A673 (cell line): ENCODE data around the gene DPPA4. TPM values are rescaled to one million over a fixed set of nuclear protein-coding genes. Genes with fewer than 3 reads are reported as not detected.

ENCODE experiments used
- BruUV-seq: library from RNA; stranded (reverse); fragments of 400-500 nt; replicated peaks from 2 replicates; lab custom pipeline; 2021; lab: Mats Ljungman, UMichigan
- CTCF ChIA-PET: fragments of 300-600 bp; sonication (Branson Sonifier 250); formaldehyde crosslinking; loops from one replicate; lab custom pipeline; 2022; ENCODE audit warnings: antibody characterized with exemption; lab: Charles Lee
- POLR2A ChIA-PET: fragments of 300-600 bp; sonication (Branson Sonifier 250); formaldehyde crosslinking; loops from one replicate; lab custom pipeline; 2022; ENCODE audit warnings: antibody characterized with exemption; ENCODE audit not compliant: low non-redundant PET; lab: Charles Lee
- DNase-seq: peaks from one replicate; pipeline ENCODE4 v3.0.0-alpha.2; 2015; ENCODE audit warnings: low spot score
- H3K27ac ChIP-seq: fragments of 200-600 bp; sonication (generic); 2 replicates; pipeline ENCODE4 v1.5.1; 2016; ENCODE audit warnings: mixed run types, low read depth, mild to moderate bottlenecking, mixed read lengths, antibody characterized with exemption, low read length; ENCODE audit not compliant: poor library complexity, severe bottlenecking
- H3K27me3 ChIP-seq: fragments of 200-600 bp; sonication (generic); replicated peaks from 2 replicates; pipeline ENCODE4 v1.6.1; 2017; ENCODE audit warnings: mixed run types, low read depth, mild to moderate bottlenecking, mixed read lengths, antibody characterized with exemption, low read length; ENCODE audit not compliant: insufficient read depth, poor library complexity
- H3K36me3 ChIP-seq: fragments of 200-600 bp; sonication (generic); 2 replicates; pipeline ENCODE4 v1.6.1; 2016; ENCODE audit warnings: mixed run types, mild to moderate bottlenecking, mixed read lengths, antibody characterized with exemption, low read length; ENCODE audit not compliant: insufficient read depth, poor library complexity, severe bottlenecking
- H3K4me1 ChIP-seq: fragments of 200-600 bp; sonication (generic); 2 replicates; pipeline ENCODE4 v1.6.1; 2017; ENCODE audit warnings: mixed run types, mild to moderate bottlenecking, mixed read lengths, antibody characterized with exemption, low read length; ENCODE audit not compliant: insufficient read depth, poor library complexity, severe bottlenecking
- H3K4me3 ChIP-seq: fragments of 200-600 bp; sonication (generic); 2 replicates; pipeline ENCODE4 v1.5.1; 2016; ENCODE audit warnings: low read depth, mixed run types, mild to moderate bottlenecking, mixed read lengths, low read length; ENCODE audit not compliant: poor library complexity, severe bottlenecking
- H3K9me3 ChIP-seq: fragments of 200-600 bp; sonication (generic); 2 replicates; pipeline ENCODE4 v1.6.1; 2016; ENCODE audit warnings: mixed run types, low read depth, mild to moderate bottlenecking, mixed read lengths, antibody characterized with exemption, low read length; ENCODE audit not compliant: poor library complexity, severe bottlenecking
- CTCF ChIP-seq: fragments of 300-800, 200-600 bp; sonication (generic); conservative IDR thresholded peaks from 2 replicates; pipeline ENCODE4 v1.5.1; 2017; ENCODE audit warnings: low read depth, mild to moderate bottlenecking, antibody characterized with exemption, low read length, moderate library complexity, mixed read lengths
- EZH2 ChIP-seq: fragments of 200-600 bp; sonication (generic); IDR thresholded peaks from 2 replicates; pipeline ENCODE4 v1.6.1; 2017; ENCODE audit warnings: borderline replicate concordance, low read depth, mild to moderate bottlenecking, mixed read lengths, antibody characterized with exemption, low read length; ENCODE audit not compliant: poor library complexity, severe bottlenecking
- intact Hi-C: fragments of 100-400 bp; cut with micrococcal nuclease; formaldehyde crosslinking; loops from one replicate; pipeline ENCODE4 v1.10.0; 2022; ENCODE audit not compliant: unreplicated experiment
- total RNA-seq: library from RNA; stranded (reverse); gene quantifications from 2 replicates; pipeline ENCODE4 v1.2.3, GENCODE V29; 2021

The DPPA4 gene
- total RNA-seq, 1 experiment from 2014 or later = not detected

- POLR2A ChIA-PET = no interaction called here
- CTCF ChIA-PET = no interaction called here
- intact Hi-C loops = no loop called here
These were observed 9.5 kb upstream of the DPPA4 start for GRCh38 chr3:109346770-109347295.

GRCh38 chr3:109346099-109346498 is 8.8 kb upstream of the DPPA4 start:
- no peak for TF ChIP-seq EZH2
- TF ChIP-seq CTCF = no peak
- H3K4me1 ChIP-seq = no peaks in the 10 kb centered on the region
- H3K36me3 ChIP-seq = no peaks in the 10 kb centered on the region
- H3K4me3 ChIP-seq = no peak overlapping the region
- intact Hi-C loops = no loop called here
- no peak for DNase-seq
- CTCF ChIA-PET = no interaction called here
- POLR2A ChIA-PET = interaction anchor here (0.9 kb wide), 1 partner anchor 566 kb away, joined by 5 read pairs; no protein-coding TSS in a partner anchor
- no TSS peak for BruUV-seq
- no peaks in the 10 kb centered on the region for H3K27me3 ChIP-seq
- H3K9me3 ChIP-seq = no peaks in the 10 kb centered on the region
- H3K27ac ChIP-seq = no peak overlapping the region

More at GRCh38 chr3:109346770-109347295, 9.5 kb upstream of the DPPA4 start:
- H3K27me3 ChIP-seq = no peaks in the 10 kb centered on the region
- no peaks in the 10 kb centered on the region for H3K4me1 ChIP-seq
- no peak overlapping the region for H3K4me3 ChIP-seq
- BruUV-seq = no TSS peak
- H3K27ac ChIP-seq = no peak overlapping the region
- no peak for DNase-seq
- H3K9me3 ChIP-seq = no peaks in the 10 kb centered on the region
- TF ChIP-seq EZH2 (no peak), CTCF (no peak)
- no peaks in the 10 kb centered on the region for H3K36me3 ChIP-seq

GRCh38 chr3:109339714-109340648 is 2.6 kb upstream of the DPPA4 start:
- no peak for DNase-seq
- no peaks in the 10 kb centered on the region for H3K36me3 ChIP-seq
- TF ChIP-seq CTCF = no peak
- no peak for TF ChIP-seq EZH2
- ChIA-PET CTCF (no interaction called here), POLR2A (interaction anchor here (0.6 kb wide), 1 partner anchor 143 kb away, joined by 3 read pairs; no protein-coding TSS in a partner anchor)
- H3K4me3 ChIP-seq = no peak overlapping the region
- no peaks in the 10 kb centered on the region for H3K4me1 ChIP-seq
- H3K27me3 ChIP-seq = no peaks in the 10 kb centered on the region
- no peak overlapping the region for H3K27ac ChIP-seq
- intact Hi-C loops = no loop called here
- no peaks in the 10 kb centered on the region for H3K9me3 ChIP-seq
- no TSS peak for BruUV-seq
